NCI-H1436 treated with DMSO at 0.1 percent for 48 hours (cell line): Measurements from ENCODE around the gene RAMACL.

Experiments used
- DNase-seq: peaks from one replicate; lab custom pipeline; 2025; lab: John Stamatoyannopoulos, UW

The RAMACL gene

GRCh38 chr6:166618251-166618650 lies 31.8 kb upstream of the RAMACL start:
- DNase-seq = no peak

GRCh38 chr6:166617359-166617758 lies 30.9 kb upstream of the RAMACL start:
- no peak for DNase-seq

GRCh38 chr6:166616261-166617238 lies 30.1 kb upstream of the RAMACL start:
- no peak for DNase-seq

- no peak for DNase-seq
Measured at GRCh38 chr6:166615059-166615770, 28.7 kb upstream of the RAMACL start.

GRCh38 chr6:166614589-166614988 lies 28.1 kb upstream of the RAMACL start:
- DNase-seq = no peak

- no peak for DNase-seq
Measured at GRCh38 chr6:166614171-166614583, 27.7 kb upstream of the RAMACL start.

GRCh38 chr6:166613027-166613426 lies 26.5 kb upstream of the RAMACL start:
- DNase-seq = no peak

- DNase-seq = no peak
Measured at GRCh38 chr6:166612471-166612881, 26.0 kb upstream of the RAMACL start.

GRCh38 chr6:166611631-166612030 lies 25.2 kb upstream of the RAMACL start:
- no peak for DNase-seq

- DNase-seq = no peak
Measured at GRCh38 chr6:166610069-166610468, 23.6 kb upstream of the RAMACL start.

GRCh38 chr6:166608774-166609173 lies 22.3 kb upstream of the RAMACL start:
- no peak for DNase-seq

GRCh38 chr6:166605752-166606151 lies 19.3 kb upstream of the RAMACL start:
- DNase-seq = no peak

- no peak for DNase-seq
Measured at GRCh38 chr6:166604911-166605310, 18.4 kb upstream of the RAMACL start.

- no peak for DNase-seq
Measured at GRCh38 chr6:166604328-166604727, 17.9 kb upstream of the RAMACL start.

- no peak for DNase-seq
Measured at GRCh38 chr6:166603043-166603690, 16.7 kb upstream of the RAMACL start.

- no peak for DNase-seq
Measured at GRCh38 chr6:166601956-166602355, 15.5 kb upstream of the RAMACL start.

- DNase-seq = no peak
Measured at GRCh38 chr6:166600931-166601330, 14.5 kb upstream of the RAMACL start.

GRCh38 chr6:166599205-166599604 lies 12.7 kb upstream of the RAMACL start:
- no peak for DNase-seq

GRCh38 chr6:166598441-166599138 lies 12.1 kb upstream of the RAMACL start:
- no peak for DNase-seq

GRCh38 chr6:166597711-166598440 lies 11.4 kb upstream of the RAMACL start:
- DNase-seq = no peak
